Dermis blood vessel endothelial cell (primary cell): Measurements from ENCODE around the gene ARFGAP2. TPM values are rescaled to one million over a fixed set of nuclear protein-coding genes. Genes with fewer than 3 reads are reported as not detected.

Experiments used
- DNase-seq: peaks from one replicate; pipeline ENCODE4 v3.0.0; 2010
- total RNA-seq: library from RNA; depleted of rRNA; stranded (reverse); fragments of >200 nt; gene quantifications from 2 replicates; pipeline ENCODE4 v1.2.3, GENCODE V29; 2014

Gene ARFGAP2
- total RNA-seq, 1 donor from 2014 or later = 177 TPM

- DNase-seq = no peak
Measured at GRCh38 chr11:47166368-47166767, 10.3 kb downstream of the ARFGAP2 start.

- no peak for DNase-seq
Measured at GRCh38 chr11:47165253-47165840, 11.3 kb downstream of the ARFGAP2 start.

- DNase-seq = no peak
Measured at GRCh38 chr11:47164321-47164720, 12.4 kb downstream of the ARFGAP2 start.

- DNase-seq = no peak
Measured at GRCh38 chr11:47163898-47164297, 12.8 kb downstream of the ARFGAP2 start.

- no peak for DNase-seq
Measured at GRCh38 chr11:47163193-47163592, 13.5 kb downstream of the ARFGAP2 start.

GRCh38 chr11:47162426-47162825 is 14.3 kb downstream of the ARFGAP2 start:
- no peak for DNase-seq

- no peak for DNase-seq
Measured at GRCh38 chr11:47161890-47162289, 14.8 kb downstream of the ARFGAP2 start.

- DNase-seq = peak; percentile 82
Measured at GRCh38 chr11:47161134-47161854, 15.4 kb downstream of the ARFGAP2 start.

- DNase-seq = no peak
Measured at GRCh38 chr11:47160753-47161133, 15.9 kb downstream of the ARFGAP2 start.

- no peak for DNase-seq
Measured at GRCh38 chr11:47158242-47158641, 18.4 kb downstream of the ARFGAP2 start.

GRCh38 chr11:47157805-47158204 is 18.9 kb downstream of the ARFGAP2 start:
- no peak for DNase-seq

GRCh38 chr11:47156951-47157350 is 19.7 kb downstream of the ARFGAP2 start:
- DNase-seq = no peak

GRCh38 chr11:47156333-47156732 is 20.3 kb downstream of the ARFGAP2 start:
- DNase-seq = no peak

- no peak for DNase-seq
Measured at GRCh38 chr11:47155879-47156278, 20.8 kb downstream of the ARFGAP2 start.

GRCh38 chr11:47154616-47155570 is 21.8 kb downstream of the ARFGAP2 start:
- no peak for DNase-seq

- DNase-seq = peak; percentile 84
Measured at GRCh38 chr11:47152953-47153950, 23.4 kb downstream of the ARFGAP2 start.

GRCh38 chr11:47152126-47152952 is 24.3 kb downstream of the ARFGAP2 start:
- DNase-seq = no peak

- DNase-seq = no peak
Measured at GRCh38 chr11:47149782-47150181, 26.9 kb downstream of the ARFGAP2 start.

GRCh38 chr11:47148903-47149531 is 27.7 kb downstream of the ARFGAP2 start:
- DNase-seq = no peak

GRCh38 chr11:47148270-47148669 is 28.4 kb downstream of the ARFGAP2 start:
- no peak for DNase-seq

GRCh38 chr11:47147681-47148080 is 29.0 kb downstream of the ARFGAP2 start:
- no peak for DNase-seq
